ENCODE results near the gene DIPK1A.

The DIPK1A gene

DNA sequence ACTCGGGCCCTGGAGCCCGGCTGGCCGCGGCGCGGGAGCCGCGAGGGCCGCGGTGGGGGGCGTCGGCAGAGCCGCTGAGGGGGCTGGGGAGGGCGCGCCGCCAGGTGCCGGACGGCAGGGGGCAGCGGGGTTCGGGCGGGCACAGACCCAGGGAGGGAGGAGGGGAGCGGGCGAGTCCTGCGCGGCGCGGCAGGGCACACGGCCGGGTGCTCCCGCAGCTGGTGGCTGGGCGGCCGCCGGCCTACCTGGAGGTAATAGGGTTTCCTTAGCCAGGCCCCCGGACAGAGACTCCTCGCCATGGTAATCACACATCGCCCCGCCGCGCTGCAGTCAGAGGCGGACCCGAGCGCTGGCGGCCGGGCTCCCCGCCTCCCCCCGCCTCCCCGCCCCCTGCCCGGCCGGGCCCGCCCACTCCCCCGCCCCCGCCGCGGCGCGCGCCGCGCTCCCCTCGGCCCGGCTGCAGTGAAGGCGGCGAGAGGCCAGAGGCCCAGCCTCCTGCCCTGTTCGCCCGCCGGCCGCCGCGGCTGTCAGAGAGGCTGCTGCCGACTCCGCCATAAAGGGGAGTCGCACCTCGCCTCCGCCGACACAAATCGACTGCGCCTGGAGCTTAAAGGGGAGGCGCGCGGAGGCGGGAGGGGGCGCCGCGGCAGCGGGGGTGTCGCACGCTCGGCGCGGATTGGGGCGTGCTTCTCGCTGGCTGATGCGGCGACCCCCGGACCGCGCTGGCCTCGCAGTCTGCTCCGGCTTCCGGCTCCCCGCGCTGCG lies at the start of gene DIPK1A:
TSS of gene DIPK1A (minus strand) at position 332 of the 765 bp plus-strand sequence. CDS start at position 299, 33 bp downstream.
- DNase-seq: peak; percentile 82

DNA sequence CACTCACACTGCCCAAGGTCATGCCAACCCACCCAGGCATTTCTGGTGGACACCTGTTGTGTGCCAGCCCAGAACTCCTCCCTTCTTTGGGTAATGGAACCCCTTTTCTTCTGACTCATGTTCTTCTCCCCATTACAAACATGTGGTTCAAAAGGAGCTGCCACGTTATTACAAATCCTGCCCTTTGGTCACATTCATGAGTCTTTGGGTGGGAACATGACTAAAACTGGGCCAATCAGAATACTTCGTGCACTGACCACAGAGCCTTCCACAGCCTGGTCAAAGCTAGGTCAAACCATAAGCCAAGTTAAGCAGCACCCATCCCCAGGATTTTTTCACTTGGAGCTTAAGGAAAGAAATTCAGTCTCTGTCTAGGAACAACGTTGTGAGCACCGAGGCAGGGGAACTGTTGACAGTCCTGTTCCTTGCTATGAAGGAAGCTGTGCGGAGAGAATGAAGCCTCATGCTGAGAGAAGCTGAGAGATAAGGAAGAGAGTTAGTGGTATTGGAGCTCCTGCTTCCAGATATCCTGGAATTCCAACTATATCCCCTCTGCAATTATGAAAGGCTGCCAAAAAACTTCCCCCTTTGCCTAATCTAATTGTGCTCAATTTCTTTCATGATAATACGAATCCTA lies 46.8 kb upstream of the DIPK1A start:
- DNase-seq: no peak

GRCh38 chr1:93005252-93005598 lies 44.0 kb upstream of the DIPK1A start:
- DNase-seq: no peak

- DNase-seq: no peak
Observed at GRCh38 chr1:93004566-93005251, 43.4 kb upstream of the DIPK1A start.

DNA sequence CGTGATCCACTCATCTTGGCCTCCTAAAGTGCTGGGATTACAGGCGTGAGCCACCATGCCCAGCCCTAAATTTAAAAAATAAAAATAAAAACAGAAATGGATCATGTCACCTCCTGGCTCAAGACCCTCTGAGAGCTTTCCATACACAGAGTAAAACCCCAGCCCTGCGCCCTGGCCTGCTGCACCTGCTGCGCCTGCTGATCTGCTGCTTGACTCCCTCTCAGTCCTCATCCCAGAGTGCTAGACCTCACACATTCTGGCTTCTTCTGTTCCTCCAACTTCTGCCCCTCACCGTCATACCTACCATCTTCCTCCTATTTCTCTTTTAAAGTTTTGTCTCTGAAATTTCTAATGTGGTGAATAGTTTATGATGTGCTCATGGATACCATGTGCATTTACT lies 42.7 kb upstream of the DIPK1A start:
- DNase-seq: no peak

DNA sequence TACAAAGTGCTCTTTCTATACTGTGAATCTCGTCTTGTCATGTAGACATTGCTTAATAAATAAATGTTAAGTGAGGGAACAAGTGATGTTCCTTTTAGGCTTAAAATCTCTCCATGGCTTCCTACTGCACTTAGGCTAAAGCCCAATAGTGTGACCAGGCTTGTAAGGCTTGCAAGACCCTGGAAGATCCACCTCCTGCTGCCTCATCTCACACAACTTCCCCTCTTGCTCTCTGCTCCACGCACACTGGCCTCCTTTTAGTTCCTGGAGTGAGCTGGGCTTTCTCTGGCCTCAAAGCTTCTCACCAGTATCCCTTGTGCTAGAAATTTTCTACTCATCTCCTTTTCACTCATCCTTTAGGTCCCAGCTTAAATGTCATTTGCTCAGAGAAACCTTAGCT lies 41.5 kb upstream of the DIPK1A start:
- DNase-seq: no peak

- no peak for DNase-seq
Observed at GRCh38 chr1:93001893-93002292, 40.6 kb upstream of the DIPK1A start.

DNA sequence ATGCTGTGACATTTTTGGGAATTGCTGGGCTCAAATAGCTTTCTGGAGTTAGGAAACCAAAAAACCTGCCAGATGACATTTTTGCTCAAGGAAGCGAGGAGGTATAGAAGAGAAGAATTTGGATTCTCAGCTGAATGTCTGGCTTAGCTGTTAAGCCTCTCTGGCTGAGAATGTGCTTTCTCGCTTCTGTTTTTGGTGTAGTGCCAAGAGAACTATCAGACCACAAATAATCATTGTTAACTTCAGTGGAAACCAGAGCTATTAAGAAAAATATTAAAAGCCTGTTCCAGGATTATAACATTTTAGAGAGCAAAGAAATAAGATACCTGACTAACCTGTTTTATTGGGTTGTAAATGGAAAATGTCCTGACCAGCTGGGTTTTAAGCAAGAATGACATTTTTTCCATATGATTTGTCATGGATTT lies 39.5 kb upstream of the DIPK1A start:
- DNase-seq: peak; percentile 24

DNA sequence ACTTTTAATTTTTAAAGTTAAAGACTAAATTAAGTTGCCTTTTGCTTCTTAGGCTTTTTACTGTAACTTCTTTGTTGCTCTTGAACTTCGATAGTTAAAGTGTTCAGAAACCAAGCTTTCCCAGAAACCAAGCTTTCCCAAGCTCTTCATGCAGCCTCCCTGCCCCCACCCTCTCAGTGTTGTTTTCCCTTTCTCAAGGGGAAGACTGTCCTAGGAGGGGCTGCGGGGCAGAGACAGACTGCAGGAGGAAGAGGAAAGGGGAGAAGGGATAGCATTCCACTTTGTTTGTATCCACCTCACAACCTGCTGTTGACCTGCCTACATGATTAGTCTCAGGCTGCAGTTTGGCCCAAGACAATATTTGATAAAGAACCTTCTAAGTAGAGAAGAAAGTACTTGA lies 39.0 kb upstream of the DIPK1A start:
- DNase-seq: no peak

- DNase-seq: no peak
Observed at GRCh38 chr1:92998821-92999220, 37.6 kb upstream of the DIPK1A start.

GRCh38 chr1:92995441-92996430 lies 34.5 kb upstream of the DIPK1A start:
- no peak for DNase-seq

DNA sequence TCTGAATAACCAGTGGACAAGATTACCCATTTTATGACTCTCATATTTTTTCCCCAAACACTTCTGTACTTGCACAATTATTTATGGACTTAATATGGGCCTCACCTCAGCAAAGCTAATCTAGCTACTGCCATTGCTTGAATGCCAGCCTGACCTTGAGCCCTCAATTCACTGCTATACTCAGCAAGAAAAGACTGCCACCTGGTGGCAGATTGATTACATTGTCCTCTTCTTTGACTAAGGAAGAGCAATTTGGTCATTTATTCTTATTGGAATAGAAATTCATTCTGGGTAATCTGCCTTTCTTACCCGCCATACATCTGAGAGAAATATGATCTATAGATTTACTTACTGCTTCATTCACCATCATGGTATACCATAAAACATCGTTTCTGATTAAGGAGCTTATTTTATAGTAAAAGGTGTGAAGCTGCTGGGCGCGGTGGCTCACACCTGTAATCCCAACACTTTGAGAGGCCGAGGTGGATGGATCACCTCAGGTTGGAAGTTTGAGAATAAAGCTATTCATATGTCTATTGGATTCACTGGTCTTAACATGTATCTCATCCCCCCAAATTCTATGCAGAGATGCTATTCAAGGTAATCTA lies 32.9 kb upstream of the DIPK1A start:
- peak; percentile 77 for DNase-seq

DNA sequence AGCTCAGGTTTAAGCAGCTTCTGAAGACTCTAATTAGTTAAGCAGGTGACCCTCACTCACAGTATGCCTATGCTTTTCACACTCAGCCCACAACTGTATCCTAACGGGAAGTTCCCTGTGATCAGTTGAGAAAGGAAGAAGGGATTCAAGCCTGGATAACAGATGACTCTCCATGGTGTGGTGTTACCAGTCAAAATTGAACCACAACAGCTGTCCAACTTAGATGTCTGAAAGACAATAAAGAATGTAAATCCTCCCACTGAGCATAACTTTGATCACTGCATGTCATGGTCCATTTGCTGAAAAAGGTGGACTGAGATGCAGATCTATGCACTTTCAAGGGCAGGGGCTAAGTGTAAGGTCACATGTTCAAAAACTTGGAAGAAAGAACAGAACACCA lies 32.3 kb upstream of the DIPK1A start:
- no peak for DNase-seq

- no peak for DNase-seq
Observed at GRCh38 chr1:92992877-92993276, 31.6 kb upstream of the DIPK1A start.

DNA sequence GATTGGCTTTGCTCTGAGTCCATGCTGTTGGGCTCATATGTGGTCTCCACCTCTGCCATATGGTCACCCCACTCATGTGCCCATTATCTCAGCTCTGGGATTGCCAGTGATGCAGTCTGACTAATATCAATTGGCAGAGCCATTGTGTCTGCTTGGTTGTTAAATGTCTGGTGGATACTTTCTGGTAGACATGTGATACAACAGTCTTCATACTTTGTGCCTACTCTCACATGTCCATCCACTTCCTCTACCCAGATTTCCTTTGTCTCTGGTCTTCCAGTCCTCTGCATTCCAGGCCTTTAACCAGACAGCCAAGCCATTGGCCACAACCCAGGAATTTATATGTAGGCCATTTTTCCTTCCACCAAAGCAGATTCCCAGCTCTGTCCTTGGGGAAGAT lies 30.8 kb upstream of the DIPK1A start:
- DNase-seq: no peak

DNA sequence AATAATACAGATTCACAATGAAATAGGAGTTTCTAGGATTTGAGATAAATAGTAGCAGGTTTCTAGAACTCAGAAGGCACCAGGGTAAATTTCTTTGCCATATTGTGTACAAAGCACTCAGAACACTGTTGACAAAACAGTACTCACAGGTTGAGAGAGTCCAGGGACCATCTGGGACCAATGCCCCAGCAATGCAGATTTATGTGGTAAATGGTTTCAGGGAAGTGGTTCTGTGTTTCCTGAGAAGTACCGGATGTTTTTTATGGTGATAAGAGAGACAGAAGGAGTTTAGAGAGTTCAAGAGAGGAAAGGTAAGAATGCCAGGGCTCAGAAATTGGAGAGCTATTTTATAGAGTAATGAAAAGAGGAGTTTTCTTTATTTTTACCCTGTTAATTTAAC lies 29.6 kb upstream of the DIPK1A start:
- DNase-seq: no peak

DNA sequence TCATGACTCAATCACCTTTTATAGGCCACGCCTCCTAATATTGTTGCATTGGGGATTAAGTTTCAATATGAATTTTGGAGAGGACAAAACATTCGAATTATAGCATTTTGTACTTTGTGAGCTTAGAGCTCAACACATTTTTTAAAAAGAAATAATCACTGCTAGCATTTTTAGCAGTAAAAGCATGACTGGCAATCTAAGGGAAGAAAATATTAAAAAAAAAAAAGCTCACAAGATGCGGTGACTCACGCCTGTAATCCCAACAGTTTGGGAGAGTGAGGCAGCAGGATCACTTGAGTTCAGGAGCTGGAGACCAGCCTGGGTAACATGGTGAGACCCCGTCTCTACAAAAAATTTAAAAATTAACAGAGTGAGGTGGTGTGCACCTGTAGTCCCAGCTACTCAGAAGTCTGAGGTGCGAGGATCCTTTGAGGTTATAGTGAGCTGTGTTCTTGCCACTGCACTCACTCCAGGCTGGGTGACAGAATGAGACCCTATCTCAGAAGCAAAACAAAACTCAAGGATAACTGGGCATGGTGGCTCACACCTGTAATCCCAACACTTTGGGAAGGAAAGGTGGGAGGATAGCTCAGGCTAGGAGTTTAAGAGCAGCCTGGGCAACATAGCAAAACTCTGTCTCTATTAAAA lies 28.8 kb upstream of the DIPK1A start:
- DNase-seq: peak; percentile 22

GRCh38 chr1:92989253-92989652 lies 28.0 kb upstream of the DIPK1A start:
- DNase-seq: no peak

DNA sequence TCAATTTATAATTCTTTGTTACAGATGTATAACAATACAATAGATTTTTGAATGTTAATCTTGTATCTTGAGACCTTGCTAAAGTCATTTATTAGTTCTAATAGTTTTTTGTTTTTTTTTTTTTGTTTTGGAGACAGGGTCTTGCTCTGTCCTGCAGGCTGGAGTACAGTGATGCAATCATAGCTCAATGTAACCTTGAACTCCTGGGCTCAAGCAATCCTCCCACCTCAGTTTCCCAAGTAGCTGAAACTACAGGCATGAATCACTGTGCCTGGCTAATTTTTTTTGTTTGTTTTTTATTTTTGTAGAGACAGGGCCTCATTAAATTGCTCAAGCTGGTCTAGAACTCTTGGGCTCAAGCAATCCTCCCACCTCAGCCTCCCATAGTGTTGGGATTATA lies 26.2 kb upstream of the DIPK1A start:
- DNase-seq: no peak

DNA sequence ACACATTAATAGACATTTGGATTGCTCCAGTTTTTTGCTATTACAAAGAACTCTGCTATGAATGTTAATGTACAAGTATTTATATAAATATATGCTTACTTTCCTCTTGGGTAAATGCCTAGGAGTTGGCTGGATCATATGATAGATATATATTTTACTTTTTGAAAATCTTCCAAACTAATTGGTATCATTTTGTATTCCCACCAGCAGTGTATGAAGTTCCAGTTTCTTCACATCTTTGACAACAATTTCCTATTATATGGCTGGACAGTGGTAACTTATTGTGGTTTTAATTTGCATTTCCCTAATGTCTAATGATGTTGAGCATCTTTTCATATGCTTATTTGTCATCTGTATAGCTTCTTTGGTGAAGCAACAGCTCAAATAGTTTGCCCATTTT lies 23.8 kb upstream of the DIPK1A start:
- DNase-seq: no peak

- no peak for DNase-seq
Observed at GRCh38 chr1:92980732-92981647, 19.7 kb upstream of the DIPK1A start.
